ENCODE measurements around the gene ALG9.
A peak's percentile ranks its signal among the peaks of the same experiment; 100 is the strongest.

ALG9 gene

GRCh38 chr11:111836162-111836561, 35.2 kb downstream of the ALG9 start:
- DNase-seq (ENCODE audit: low spot score): no peak

GRCh38 chr11:111835665-111836064, 35.7 kb downstream of the ALG9 start:
- DNase-seq (ENCODE audit: low spot score): no peak

DNA sequence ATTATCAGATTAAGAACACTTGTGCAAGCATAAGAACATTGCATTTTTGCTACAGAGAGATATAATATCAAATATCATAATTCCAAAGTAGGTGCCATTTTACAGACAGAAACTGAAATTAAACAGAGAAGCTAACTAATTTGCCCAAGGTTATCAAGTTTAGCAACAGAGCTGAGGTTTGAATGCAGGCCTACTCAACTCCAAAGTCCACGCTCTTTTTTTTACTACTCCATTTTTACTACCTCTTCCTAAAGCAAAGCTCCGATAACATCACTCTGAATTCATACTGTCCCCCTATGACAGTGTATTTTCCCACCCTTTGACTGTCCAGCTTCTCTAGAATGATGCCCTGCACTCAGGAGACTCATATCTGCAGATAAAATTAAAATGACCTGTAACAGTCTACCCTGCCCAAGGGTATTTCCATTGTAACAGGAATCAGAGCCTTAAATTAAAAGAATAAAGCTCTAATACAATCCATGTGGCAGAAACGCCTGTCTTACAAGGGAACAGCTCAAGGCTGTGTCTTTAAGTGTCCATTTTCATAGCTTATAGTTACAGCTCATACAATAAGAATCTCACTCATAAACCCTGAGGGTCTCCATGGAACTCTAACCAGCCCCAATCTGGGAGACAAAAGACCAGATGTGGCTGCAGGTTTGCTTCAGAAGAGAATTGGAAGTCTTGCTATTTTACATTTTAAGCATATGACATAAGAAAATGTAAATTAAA, 36.8 kb downstream of the ALG9 start:
- no peak for DNase-seq (ENCODE audit: low spot score)

- no peak for DNase-seq (ENCODE audit: low spot score)
Observed at GRCh38 chr11:111833524-111833923, 37.9 kb downstream of the ALG9 start.

DNA sequence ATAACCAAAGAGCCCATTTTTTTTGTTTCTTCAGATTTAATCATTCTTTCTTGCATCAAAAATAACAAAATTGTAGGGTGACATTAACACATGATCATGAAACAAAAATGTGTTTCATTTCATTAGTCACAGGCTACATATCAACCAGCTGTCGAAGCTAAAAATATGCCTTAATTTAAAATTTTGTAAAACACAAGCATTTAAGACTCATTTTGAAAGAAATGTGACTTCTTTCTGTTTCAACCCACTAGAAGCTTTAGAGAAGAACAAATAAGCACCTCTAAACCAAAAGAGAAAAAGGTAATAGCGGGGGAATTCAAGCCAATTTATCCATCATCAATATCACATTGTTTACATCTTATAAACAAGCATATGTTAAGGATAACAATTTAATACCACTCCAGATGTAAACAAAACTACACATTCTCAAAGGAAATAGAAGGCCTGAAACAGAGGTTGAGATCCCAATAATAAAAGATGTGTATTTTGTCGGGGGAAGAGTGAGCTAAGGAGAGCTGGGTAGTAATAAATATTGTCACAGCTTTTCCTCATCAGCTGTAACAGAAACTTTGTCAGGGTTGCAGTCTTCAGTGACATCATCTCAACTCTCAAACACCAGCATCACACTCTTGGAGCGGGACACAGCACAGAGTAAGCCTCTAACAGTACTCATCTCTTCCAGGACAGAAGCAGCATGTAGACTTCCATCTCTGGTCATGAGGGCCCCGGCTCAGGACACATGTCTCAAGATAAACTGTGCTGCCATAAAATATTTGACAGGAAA, 42.0 kb downstream of the ALG9 start:
- no peak for DNase-seq (ENCODE audit: low spot score)

- DNase-seq (ENCODE audit: low spot score): no peak
Observed at GRCh38 chr11:111826322-111826950, 44.9 kb downstream of the ALG9 start.

- DNase-seq (ENCODE audit: low spot score): no peak
Observed at GRCh38 chr11:111823629-111824028, 47.8 kb downstream of the ALG9 start.

- DNase-seq (ENCODE audit: low spot score): no peak
Observed at GRCh38 chr11:111823131-111823530, 48.2 kb downstream of the ALG9 start.

- no peak for DNase-seq (ENCODE audit: low spot score)
Observed at GRCh38 chr11:111819829-111820237, 51.5 kb downstream of the ALG9 start.

DNA sequence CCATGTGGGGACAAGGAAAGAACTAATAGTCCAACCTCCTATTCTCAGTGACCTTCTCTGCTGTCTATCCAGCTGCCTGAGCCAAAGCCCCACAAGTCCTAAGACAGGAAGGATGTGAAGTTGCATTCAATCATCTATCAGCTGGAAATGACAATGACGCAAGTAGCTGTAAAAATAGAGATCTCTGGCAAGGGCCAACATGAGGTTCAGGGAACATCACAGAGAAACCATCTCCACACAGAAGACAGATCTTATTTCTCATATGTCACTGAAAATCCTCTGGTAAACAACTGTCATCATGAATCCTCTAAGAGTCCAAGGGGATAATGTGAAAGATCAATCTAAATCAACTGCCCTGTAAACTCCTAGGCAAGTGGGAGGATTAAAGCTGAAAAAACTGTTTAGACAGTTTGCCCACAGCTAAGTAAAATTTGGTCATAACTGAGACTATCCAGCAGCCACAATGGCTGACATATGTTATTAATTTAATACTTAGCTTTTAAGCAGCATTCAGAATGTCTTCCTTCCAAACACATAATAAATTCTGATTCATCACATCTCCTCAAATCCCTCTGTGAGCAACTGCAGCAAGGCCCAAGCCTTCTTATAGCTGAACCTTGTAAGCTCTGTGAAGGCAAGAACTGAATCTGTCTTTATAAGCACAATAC, 52.1 kb downstream of the ALG9 start:
- no peak for DNase-seq (ENCODE audit: low spot score)

DNA sequence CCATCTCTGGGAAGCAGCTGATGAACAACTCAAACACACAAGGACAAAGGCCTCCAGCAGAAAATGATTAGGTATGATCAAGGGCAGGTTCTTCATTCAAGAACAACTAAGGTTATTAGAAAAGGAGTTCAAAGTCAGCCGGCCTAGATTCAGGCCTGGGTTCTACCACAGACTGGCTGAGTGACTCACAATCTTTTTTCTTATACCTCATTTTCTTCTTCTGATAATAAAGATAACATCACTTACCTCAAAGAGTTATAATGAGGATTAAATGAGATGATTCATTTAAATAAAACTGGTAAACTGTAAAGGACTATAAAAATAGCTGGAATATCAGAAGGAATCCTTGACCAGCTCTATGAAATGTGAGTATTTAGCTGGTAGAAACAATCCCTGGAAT, 55.9 kb downstream of the ALG9 start:
- no peak for DNase-seq (ENCODE audit: low spot score)

- peak; percentile 19 for DNase-seq (ENCODE audit: low spot score)
Observed at GRCh38 chr11:111814557-111815320, 56.6 kb downstream of the ALG9 start.

DNA sequence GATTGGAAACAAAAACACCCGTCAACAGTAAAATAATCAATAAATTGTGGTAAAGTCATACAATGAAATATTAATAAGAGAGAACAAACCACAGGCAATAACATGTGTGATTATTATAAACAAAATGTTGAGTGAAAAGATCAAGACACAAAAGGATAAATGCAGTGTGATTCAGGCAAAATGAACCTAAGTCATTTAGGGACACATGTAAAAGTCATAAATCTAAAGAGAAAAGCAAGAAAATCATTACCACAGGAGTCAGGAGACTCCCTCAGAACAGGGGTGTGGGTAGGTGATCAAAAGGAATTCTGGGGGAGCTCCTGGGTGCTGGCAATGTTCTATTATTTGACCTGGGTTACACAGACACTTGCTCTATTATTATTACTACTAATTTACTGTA, 57.3 kb downstream of the ALG9 start:
- no peak for DNase-seq (ENCODE audit: low spot score)

- no peak for DNase-seq (ENCODE audit: low spot score)
Observed at GRCh38 chr11:111812211-111812610, 59.2 kb downstream of the ALG9 start.

GRCh38 chr11:111811445-111811844, 59.9 kb downstream of the ALG9 start:
- no peak for DNase-seq (ENCODE audit: low spot score)

DNA sequence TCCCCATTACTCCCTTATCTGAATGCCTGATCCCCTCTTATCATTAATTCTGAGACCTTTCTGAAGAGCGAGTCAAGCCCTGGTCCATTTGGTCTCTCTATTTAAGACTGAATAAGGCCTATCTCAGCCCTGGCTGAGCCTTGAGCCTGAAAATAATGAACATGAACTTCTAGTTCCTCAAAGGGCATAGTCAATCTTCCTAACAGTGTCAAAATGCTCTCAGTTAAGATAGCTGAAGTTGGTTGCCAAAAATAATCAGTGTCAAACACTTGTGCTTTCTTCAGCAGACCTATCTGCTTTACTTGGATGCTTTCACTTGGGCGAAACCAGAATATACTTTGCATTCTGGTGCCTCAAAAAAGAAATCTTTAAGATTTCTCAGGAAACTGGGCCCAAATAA, 62.5 kb downstream of the ALG9 start:
- DNase-seq (ENCODE audit: low spot score): no peak

- DNase-seq (ENCODE audit: low spot score): no peak
Observed at GRCh38 chr11:111808063-111808588, 63.3 kb downstream of the ALG9 start.

GRCh38 chr11:111807076-111807475, 64.3 kb downstream of the ALG9 start:
- DNase-seq (ENCODE audit: low spot score): no peak

- DNase-seq (ENCODE audit: low spot score): no peak
Observed at GRCh38 chr11:111801135-111801534, 70.2 kb downstream of the ALG9 start.

DNA sequence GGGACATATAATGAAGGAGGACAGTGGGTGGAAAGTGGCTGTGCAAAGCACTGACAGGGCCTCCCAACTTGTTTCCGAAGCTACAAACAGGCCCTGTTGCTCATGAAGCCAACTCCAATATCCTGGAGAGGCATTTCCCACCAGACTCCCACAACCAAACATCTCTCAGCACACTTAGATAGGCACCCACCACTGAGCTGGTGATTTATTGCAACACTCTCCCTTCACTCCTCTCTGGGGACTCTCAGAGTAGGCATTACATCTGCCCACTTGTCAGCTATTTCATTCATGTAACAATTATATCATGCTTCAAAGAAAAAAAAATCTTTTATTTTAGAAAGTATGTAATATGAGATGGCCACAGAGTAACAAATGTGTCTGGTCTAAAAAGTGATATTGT, 73.1 kb downstream of the ALG9 start:
- no peak for DNase-seq (ENCODE audit: low spot score)

DNA sequence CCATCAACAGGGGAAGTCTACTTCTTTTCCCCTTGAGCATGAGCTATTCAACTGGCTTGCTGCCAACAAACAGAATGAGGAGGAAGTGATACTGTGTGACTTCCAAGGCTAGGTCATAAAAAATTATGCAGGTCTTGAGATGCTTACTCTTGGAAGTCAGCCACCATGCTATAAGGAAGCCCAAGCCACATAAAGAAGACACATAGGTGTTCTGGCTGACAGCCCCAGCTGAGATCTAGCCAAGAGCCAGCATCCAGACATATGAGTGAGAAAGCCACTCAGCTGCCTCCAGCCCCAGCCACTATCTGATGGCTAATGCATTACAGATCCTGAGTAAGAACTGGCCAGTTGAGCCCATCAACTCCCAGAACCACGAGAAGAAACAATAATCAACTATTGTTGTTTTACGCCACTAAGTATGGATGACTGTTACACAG, 74.2 kb downstream of the ALG9 start:
- peak; percentile 16 for DNase-seq (ENCODE audit: low spot score)

All from hematopoietic multipotent progenitor cell treated with erythropoietin and hydrocortisone succinate and interleukin-3 and kit ligand, for 17 days (in vitro differentiated cells).